ENCODE results near the gene TYSND1.
"Not testable (repeated sequence)": the region's sequence is repeated elsewhere in the genome, so short reads cannot be mapped to it uniquely, and the experiment has no call there.

The TYSND1 gene

DNA sequence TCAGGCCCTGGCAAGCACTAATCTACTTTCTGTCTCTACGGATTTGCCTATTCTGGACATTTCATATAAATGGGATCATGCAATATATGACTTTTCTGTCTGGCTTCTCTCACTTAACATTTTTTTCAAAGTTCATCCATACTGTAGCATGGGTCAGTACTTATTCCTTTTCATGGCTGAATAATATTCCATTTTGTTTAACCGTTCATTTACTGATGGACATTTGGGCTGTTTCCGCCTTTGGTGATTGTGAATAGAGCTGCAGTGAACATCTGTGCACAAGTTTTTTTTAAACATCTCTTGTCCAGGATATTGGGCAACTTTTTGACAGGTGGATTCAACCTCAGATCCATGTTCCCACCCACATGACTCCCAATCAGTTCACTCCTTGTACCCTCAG lies 44.8 kb downstream of the TYSND1 start:
- TF ChIP-seq GABPA (IDR thresholded peaks at IDR 0.05; ENCODE audit: low read depth) (no peak), SPI1 (IDR thresholded peaks at IDR 0.05; ENCODE audit: borderline replicate concordance, low read depth) (no peak), POLR2AphosphoS5 (IDR thresholded peaks at IDR 0.05; ENCODE audit: low read depth) (no peak)
- TF ChIP-seq, protein P1, sequence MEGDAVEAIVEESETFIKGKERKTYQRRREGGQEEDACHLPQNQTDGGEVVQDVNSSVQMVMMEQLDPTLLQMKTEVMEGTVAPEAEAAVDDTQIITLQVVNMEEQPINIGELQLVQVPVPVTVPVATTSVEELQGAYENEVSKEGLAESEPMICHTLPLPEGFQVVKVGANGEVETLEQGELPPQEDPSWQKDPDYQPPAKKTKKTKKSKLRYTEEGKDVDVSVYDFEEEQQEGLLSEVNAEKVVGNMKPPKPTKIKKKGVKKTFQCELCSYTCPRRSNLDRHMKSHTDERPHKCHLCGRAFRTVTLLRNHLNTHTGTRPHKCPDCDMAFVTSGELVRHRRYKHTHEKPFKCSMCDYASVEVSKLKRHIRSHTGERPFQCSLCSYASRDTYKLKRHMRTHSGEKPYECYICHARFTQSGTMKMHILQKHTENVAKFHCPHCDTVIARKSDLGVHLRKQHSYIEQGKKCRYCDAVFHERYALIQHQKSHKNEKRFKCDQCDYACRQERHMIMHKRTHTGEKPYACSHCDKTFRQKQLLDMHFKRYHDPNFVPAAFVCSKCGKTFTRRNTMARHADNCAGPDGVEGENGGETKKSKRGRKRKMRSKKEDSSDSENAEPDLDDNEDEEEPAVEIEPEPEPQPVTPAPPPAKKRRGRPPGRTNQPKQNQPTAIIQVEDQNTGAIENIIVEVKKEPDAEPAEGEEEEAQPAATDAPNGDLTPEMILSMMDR (IDR thresholded peaks at IDR 0.05; ENCODE audit: insufficient read depth, low read length): no peak
- TF ChIP-seq, protein P2, sequence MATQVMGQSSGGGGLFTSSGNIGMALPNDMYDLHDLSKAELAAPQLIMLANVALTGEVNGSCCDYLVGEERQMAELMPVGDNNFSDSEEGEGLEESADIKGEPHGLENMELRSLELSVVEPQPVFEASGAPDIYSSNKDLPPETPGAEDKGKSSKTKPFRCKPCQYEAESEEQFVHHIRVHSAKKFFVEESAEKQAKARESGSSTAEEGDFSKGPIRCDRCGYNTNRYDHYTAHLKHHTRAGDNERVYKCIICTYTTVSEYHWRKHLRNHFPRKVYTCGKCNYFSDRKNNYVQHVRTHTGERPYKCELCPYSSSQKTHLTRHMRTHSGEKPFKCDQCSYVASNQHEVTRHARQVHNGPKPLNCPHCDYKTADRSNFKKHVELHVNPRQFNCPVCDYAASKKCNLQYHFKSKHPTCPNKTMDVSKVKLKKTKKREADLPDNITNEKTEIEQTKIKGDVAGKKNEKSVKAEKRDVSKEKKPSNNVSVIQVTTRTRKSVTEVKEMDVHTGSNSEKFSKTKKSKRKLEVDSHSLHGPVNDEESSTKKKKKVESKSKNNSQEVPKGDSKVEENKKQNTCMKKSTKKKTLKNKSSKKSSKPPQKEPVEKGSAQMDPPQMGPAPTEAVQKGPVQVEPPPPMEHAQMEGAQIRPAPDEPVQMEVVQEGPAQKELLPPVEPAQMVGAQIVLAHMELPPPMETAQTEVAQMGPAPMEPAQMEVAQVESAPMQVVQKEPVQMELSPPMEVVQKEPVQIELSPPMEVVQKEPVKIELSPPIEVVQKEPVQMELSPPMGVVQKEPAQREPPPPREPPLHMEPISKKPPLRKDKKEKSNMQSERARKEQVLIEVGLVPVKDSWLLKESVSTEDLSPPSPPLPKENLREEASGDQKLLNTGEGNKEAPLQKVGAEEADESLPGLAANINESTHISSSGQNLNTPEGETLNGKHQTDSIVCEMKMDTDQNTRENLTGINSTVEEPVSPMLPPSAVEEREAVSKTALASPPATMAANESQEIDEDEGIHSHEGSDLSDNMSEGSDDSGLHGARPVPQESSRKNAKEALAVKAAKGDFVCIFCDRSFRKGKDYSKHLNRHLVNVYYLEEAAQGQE (IDR thresholded peaks at IDR 0.05; ENCODE audit: insufficient replicate concordance, low read depth): no peak
- DNase-seq (ENCODE audit: low read depth in 1 of 2, low spot score in 1 of 2): no peak
- H3K27me3 ChIP-seq (ENCODE audit: insufficient read depth, poor library complexity, severe bottlenecking): no peaks in the 10 kb centered on the region
- H3K4me3 ChIP-seq (replicated peaks; ENCODE audit: insufficient read depth, low read length): no peak overlapping the region
- H3K27ac ChIP-seq (replicated peaks): no peak overlapping the region

DNA sequence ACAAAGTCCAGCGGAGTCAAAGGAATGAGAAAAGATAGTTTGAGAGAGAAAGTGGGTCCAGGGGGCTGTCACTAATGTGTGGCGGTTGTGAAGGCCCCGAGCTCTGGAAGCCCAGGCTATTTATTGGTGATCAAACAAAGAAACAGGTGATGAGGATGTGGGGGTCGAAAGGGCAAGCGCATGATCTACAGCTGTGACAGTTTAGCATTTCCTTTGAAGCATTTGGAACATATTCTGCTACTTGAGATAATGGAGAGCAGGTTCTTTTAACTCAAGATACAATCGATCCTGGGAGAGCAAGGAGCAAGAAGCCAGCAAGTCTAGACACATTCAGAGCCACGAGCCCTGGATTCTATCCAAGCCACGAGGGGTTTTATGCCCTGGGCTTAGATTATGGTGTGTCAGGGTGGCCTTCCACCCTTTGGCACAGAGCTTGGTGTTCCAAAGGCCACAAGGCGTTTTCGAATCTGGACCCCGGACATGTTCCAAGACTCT lies 45.4 kb downstream of the TYSND1 start:
- not testable (repeated sequence) for DNase-seq (ENCODE audit: low read depth in 1 of 2, low spot score in 1 of 2); H3K27ac ChIP-seq (replicated peaks); H3K27me3 ChIP-seq (ENCODE audit: insufficient read depth, poor library complexity, severe bottlenecking)

DNA sequence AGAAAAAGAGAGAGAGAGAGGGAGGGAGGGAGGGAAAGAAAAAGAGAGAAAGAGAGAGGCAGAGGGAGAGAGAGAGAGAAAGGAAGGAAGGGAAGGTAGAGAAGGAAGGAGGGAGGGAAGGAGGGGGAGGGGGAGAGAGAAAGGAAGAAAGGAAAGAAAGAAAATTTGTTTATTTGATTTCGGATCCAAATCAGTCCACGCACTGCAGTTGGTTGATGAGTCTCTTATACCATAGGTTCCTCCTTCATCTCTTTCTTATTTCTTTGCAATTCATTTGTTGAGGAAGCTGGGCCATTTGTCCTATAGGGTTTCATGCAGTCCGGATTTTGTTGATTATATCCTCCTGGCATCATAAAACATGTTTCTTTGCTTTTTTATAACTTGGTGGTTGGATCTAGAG lies 48.2 kb downstream of the TYSND1 start:
- no peak for DNase-seq (ENCODE audit: low read depth in 1 of 2, low spot score in 1 of 2)
- H3K27ac ChIP-seq (replicated peaks): no peak overlapping the region
- H3K4me3 ChIP-seq (replicated peaks; ENCODE audit: insufficient read depth, low read length): no peak overlapping the region
- no peaks in the 10 kb centered on the region for H3K27me3 ChIP-seq (ENCODE audit: insufficient read depth, poor library complexity, severe bottlenecking)
- TF ChIP-seq, protein P1 (IDR thresholded peaks at IDR 0.05; ENCODE audit: insufficient read depth, low read length): no peak
- TF ChIP-seq GABPA (IDR thresholded peaks at IDR 0.05; ENCODE audit: low read depth) (no peak), POLR2AphosphoS5 (IDR thresholded peaks at IDR 0.05; ENCODE audit: low read depth) (no peak), SPI1 (IDR thresholded peaks at IDR 0.05; ENCODE audit: borderline replicate concordance, low read depth) (no peak)
- TF ChIP-seq, protein P2 (IDR thresholded peaks at IDR 0.05; ENCODE audit: insufficient replicate concordance, low read depth): no peak

More for the DNA sequence above, 45.4 kb downstream of the TYSND1 start:
- not testable (repeated sequence) for H3K4me3 ChIP-seq (replicated peaks; ENCODE audit: insufficient read depth, low read length)

DNA sequence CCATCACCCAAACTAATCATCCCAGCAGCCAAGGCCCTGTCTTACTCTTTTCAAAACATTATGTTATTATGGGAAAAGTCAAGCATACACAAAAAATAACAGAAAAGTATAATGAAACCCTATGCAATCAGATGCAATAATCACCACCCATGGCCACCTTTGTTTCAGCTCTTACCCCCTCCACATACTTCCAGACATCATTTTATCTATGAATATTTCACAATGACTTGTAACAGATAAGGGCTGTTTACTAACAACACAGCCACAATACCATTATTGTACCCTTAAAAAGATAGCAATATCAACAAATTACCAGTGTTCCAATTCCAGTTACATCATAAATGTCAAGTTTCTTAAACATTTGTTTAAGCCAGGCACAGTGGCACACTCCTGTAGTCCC lies 49.0 kb downstream of the TYSND1 start:
- Histone ChIP-seq H3K4me3 (replicated peaks; ENCODE audit: insufficient read depth, low read length) (no peak overlapping the region), H3K27ac (replicated peaks) (no peak overlapping the region), H3K27me3 (ENCODE audit: insufficient read depth, poor library complexity, severe bottlenecking) (no peaks in the 10 kb centered on the region)
- no peak for DNase-seq (ENCODE audit: low read depth in 1 of 2, low spot score in 1 of 2)
- TF ChIP-seq, protein P1 (IDR thresholded peaks at IDR 0.05; ENCODE audit: insufficient read depth, low read length): no peak
- no peak for TF ChIP-seq SPI1 (IDR thresholded peaks at IDR 0.05; ENCODE audit: borderline replicate concordance, low read depth)
